K562 (cell line): Measurements from ENCODE around the gene SLC16A4. TPM values are rescaled to one million over a fixed set of nuclear protein-coding genes. Genes with fewer than 3 reads are reported as not detected.

Experiments used
- CBX2 ChIP-seq: fragments of 200-600 bp; sonication (generic); IDR thresholded peaks from one replicate; pipeline ENCODE4 v1.6.1; 2012; ENCODE audit warnings: mild to moderate bottlenecking, low read length, inconsistent platforms; ENCODE audit not compliant: insufficient read depth, poor library complexity, severe bottlenecking
- CHD2 ChIP-seq: IDR thresholded peaks from 2 replicates; pipeline ENCODE4 v1.6.1; 2011; ENCODE audit warnings: low read depth, low read length
- DPF2 ChIP-seq: fragments of 450-650 bp; IDR thresholded peaks from 2 replicates; pipeline ENCODE4 v1.6.1; 2016
- EHMT2 ChIP-seq: fragments of 450-650 bp; IDR thresholded peaks from 2 replicates; pipeline ENCODE4 v1.6.1; 2018; ENCODE audit warnings: antibody characterized with exemption
- EP300 ChIP-seq: IDR thresholded peaks from 2 replicates; pipeline ENCODE4 v1.6.1; 2012; ENCODE audit warnings: low read length, improper control_type of control experiment
- FOXA1 ChIP-seq: fragments of 450-650 bp; IDR thresholded peaks from 2 replicates; pipeline ENCODE4 v1.6.1; 2016; ENCODE audit warnings: mild to moderate bottlenecking, borderline replicate concordance
- HNRNPLL ChIP-seq: fragments of 200-400 bp; formaldehyde crosslinking; IDR thresholded peaks from 2 replicates; pipeline ENCODE4 v1.6.1; 2017; ENCODE audit warnings: low read length, low read depth, mild to moderate bottlenecking; ENCODE audit not compliant: poor library complexity, severe bottlenecking
- KDM4B ChIP-seq, 2 experiments: fragments of 450-650 bp in 1 of 2; sonication (generic) in 1 of 2; IDR thresholded peaks; 2 replicates each; pipeline ENCODE4 v1.6.1; 2016 to 2017; ENCODE audit warnings: borderline replicate concordance in 2 of 2, antibody characterized with exemption in 1 of 2, low read depth in 1 of 2, mild to moderate bottlenecking in 1 of 2
- MAFG ChIP-seq: fragments of 450-650 bp; conservative IDR thresholded peaks from 2 replicates; pipeline ENCODE4 v1.6.1; 2016; ENCODE audit warnings: missing genetic modification characterization, missing compliant biosample characterization
- MBD1 ChIP-seq: fragments of 250-450 bp; sonication (Bioruptor Pico); IDR thresholded peaks from 2 replicates; pipeline ENCODE4 v1.8.0; 2022; ENCODE audit warnings: inconsistent platforms
- MLLT1 ChIP-seq, 2 experiments: fragments of 450-650 bp; IDR thresholded peaks; 2 replicates each; pipeline ENCODE4 v1.6.1; 2016
- MTA2 ChIP-seq: fragments of 450-650 bp; IDR thresholded peaks from 2 replicates; pipeline ENCODE4 v1.6.1; 2016; ENCODE audit warnings: low read depth
- MYC ChIP-seq, 2 experiments: fragments of 250-450 bp in 1 of 2; sonication (Bioruptor Pico) in 1 of 2; IDR thresholded peaks; 2 replicates each; pipeline versions ENCODE4 v1.5.1 to v1.6.1; 2012 to 2021; ENCODE audit warnings: low read depth in 2 of 2, borderline replicate concordance in 1 of 2, improper control_type of control experiment in 1 of 2, low read length in 1 of 2, mild to moderate bottlenecking in 1 of 2, moderate library complexity in 1 of 2
- NFE2 ChIP-seq: IDR thresholded peaks from 2 replicates; pipeline ENCODE4 v1.6.1; 2014; ENCODE audit warnings: antibody characterized with exemption, low read depth
- NFIX ChIP-seq: fragments of 250-450 bp; sonication (Bioruptor Pico); IDR thresholded peaks from 2 replicates; pipeline ENCODE4 v1.4.0; 2020; ENCODE audit warnings: low read depth, mild to moderate bottlenecking, moderate library complexity
- SAFB2 ChIP-seq: fragments of 200-400 bp; formaldehyde crosslinking; IDR thresholded peaks from 2 replicates; pipeline ENCODE4 v1.6.1; 2018; ENCODE audit warnings: borderline replicate concordance, low read length, low read depth, moderate library complexity; ENCODE audit not compliant: severe bottlenecking
- SMARCA4 ChIP-seq: fragments of 450-650 bp; IDR thresholded peaks from 2 replicates; pipeline ENCODE4 v1.6.1; 2016
- SMARCE1 ChIP-seq: fragments of 450-650 bp; IDR thresholded peaks from 2 replicates; pipeline ENCODE4 v1.7.1; 2016; ENCODE audit warnings: mild to moderate bottlenecking
- SRSF1 ChIP-seq: fragments of 200-400 bp; formaldehyde crosslinking; IDR thresholded peaks from 2 replicates; pipeline ENCODE4 v1.6.1; 2017; ENCODE audit warnings: mild to moderate bottlenecking, low read depth, low read length, moderate library complexity
- TAL1 ChIP-seq: fragments of 450-650 bp; IDR thresholded peaks from 2 replicates; pipeline ENCODE4 v1.6.1; 2016; ENCODE audit warnings: mild to moderate bottlenecking
- TBP ChIP-seq: optimal IDR thresholded peaks from 2 replicates; pipeline ENCODE3; 2011; ENCODE audit warnings: low read depth, low read length, improper control_type of control experiment
- TEAD1 ChIP-seq, 2 experiments: fragments of 450-650 bp in 1 of 2; sonication (generic) in 1 of 2; formaldehyde crosslinking; IDR thresholded peaks; 2 replicates each; pipeline versions ENCODE4 v1.4.0 to v1.8.0; 2020 to 2022; ENCODE audit warnings: mild to moderate bottlenecking in 2 of 2, missing genetic modification reagents in 1 of 2
- THAP7 ChIP-seq: fragments of 250-450 bp; sonication (Bioruptor Pico); IDR thresholded peaks from 2 replicates; pipeline ENCODE4 v1.5.0; 2021
- ZBTB7A ChIP-seq: IDR thresholded peaks from 2 replicates; pipeline ENCODE4 v1.6.1; 2011; ENCODE audit warnings: low read depth, mild to moderate bottlenecking, low read length, moderate library complexity, borderline replicate concordance; ENCODE audit not compliant: control insufficient read depth
- ZEB2 ChIP-seq: fragments of 450-650 bp; IDR thresholded peaks from 2 replicates; pipeline ENCODE4 v1.6.1; 2016
- ZKSCAN1 ChIP-seq: fragments of 150-350 bp; IDR thresholded peaks from 2 replicates; pipeline ENCODE4 v1.6.1; 2016; ENCODE audit warnings: low read depth, low read length
- ZNF253 ChIP-seq: fragments of 250-450 bp; sonication (Bioruptor Pico); conservative IDR thresholded peaks from 2 replicates; pipeline ENCODE4 v1.6.1; 2021; ENCODE audit warnings: mild to moderate bottlenecking
- ZNF644 ChIP-seq: fragments of 200-800 bp; sonication (Bioruptor generic); IDR thresholded peaks from 2 replicates; pipeline ENCODE4 v1.6.1; 2016; ENCODE audit warnings: low read depth, missing genetic modification characterization, missing compliant biosample characterization
- ZNF707 ChIP-seq: fragments of 250-450 bp; sonication (Bioruptor Pico); conservative IDR thresholded peaks from 2 replicates; pipeline ENCODE4 v1.8.0; 2022; ENCODE audit warnings: inconsistent platforms, mild to moderate bottlenecking, moderate library complexity
- polyA plus RNA-seq, 8 experiments: library from polyadenylated mRNA; depleted of rRNA in 4 of 8; stranded (reverse) in 5 of 8; unstranded in 3 of 8; fragments of >200 nt; fragmentation: Nextera tagmentation in 2 of 8; fragmentation: Illumina TruSeq in 1 of 8; extraction: Ambion mirVana in 2 of 8; extraction: Trizol in 1 of 8; gene quantifications; 2 replicates each; pipeline versions ENCODE4 v1.2.1 to v1.2.3, GENCODE V29; 2011 to 2014; ENCODE audit warnings: inconsistent platforms in 1 of 8, missing spikeins in 1 of 8
- total RNA-seq, 7 experiments: library from RNA; depleted of rRNA in 6 of 7; stranded (reverse); fragments of >200 nt in 6 of 7; fragmentation: Illumina TruSeq in 2 of 7; extraction: Trizol in 2 of 7; gene quantifications; 2 replicates each; pipeline versions ENCODE4 v1.2.1 to v1.2.3, GENCODE V29; 2011 to 2021; ENCODE audit warnings: low replicate concordance in 1 of 7

SLC16A4 gene
- total and polyA plus RNA-seq, 9 of the 15 experiments (the other 6 are each of a cell fraction or from before 2014, with no cell fraction given), result 0.04 to 0.31 (median 0.18) TPM; not detected in 1

GRCh38 chr1:110328700-110329099, 62.1 kb downstream of the SLC16A4 start (continued):
- no peak for TF ChIP-seq MLLT1 (IDR thresholded peaks at IDR 0.05)
- peak; percentile 87 for TF ChIP-seq ZEB2
- no peak for TF ChIP-seq ZBTB7A
- no peak for TF ChIP-seq CHD2
- no peak for TF ChIP-seq ZNF253 (CRISPR knock-in tag)
- peak; percentile 54; the same call in 1 of the 2 replicates for TF ChIP-seq SMARCE1
- no peak for TF ChIP-seq EHMT2
- no peak for TF ChIP-seq ZNF644
- no peak for TF ChIP-seq ZNF707
- TF ChIP-seq HNRNPLL, result no peak
- peak; percentile 57 for TF ChIP-seq EP300
- TF ChIP-seq MYC (IDR thresholded peaks at IDR 0.05; ENCODE audit: low read depth, low read length), result no peak
- no peak for TF ChIP-seq MYC (CRISPR knock-in tag; IDR thresholded peaks at IDR 0.05; ENCODE audit: borderline replicate concordance, low read depth)
- TF ChIP-seq CBX2, result no peak
- TF ChIP-seq TEAD1 (CRISPR knock-in tag; IDR thresholded peaks at IDR 0.05), result no peak
- TF ChIP-seq MAFG (tag), result peak; percentile 41
- TF ChIP-seq SMARCA4, result peak; percentile 48; the same call in 1 of the 2 replicates
- no peak for TF ChIP-seq MBD1 (CRISPR knock-in tag)
- TF ChIP-seq KDM4B (IDR thresholded peaks at IDR 0.05; ENCODE audit: borderline replicate concordance in 2 of 2, low read depth in 1 of 2), result no peak
- no peak for TF ChIP-seq THAP7 (CRISPR knock-in tag)
- no peak for TF ChIP-seq SRSF1
- peak; percentile 75 for TF ChIP-seq TAL1
- peak; percentile 54 for TF ChIP-seq NFE2
- no peak for TF ChIP-seq ZKSCAN1
- TF ChIP-seq DPF2, result peak; percentile 64; the same call in 1 of the 2 replicates
- TF ChIP-seq NFIX (CRISPR knock-in tag), result no peak
- TF ChIP-seq MTA2, result peak; percentile 50; the same call in 1 of the 2 replicates
- no peak for TF ChIP-seq SAFB2
- no peak for TF ChIP-seq FOXA1
- no peak for TF ChIP-seq TBP
